Measurements from ENCODE around the gene PMFBP1.
"Not testable (repeated sequence)": the region's sequence is repeated elsewhere in the genome, so short reads cannot be mapped to it uniquely, and the experiment has no call there.

The PMFBP1 gene

GRCh38 chr16:72105978-72106377 lies 66.0 kb downstream of the PMFBP1 start:
- no peak for DNase-seq (ENCODE audit: low spot score)

- DNase-seq (ENCODE audit: low spot score) = no peak
Observed at GRCh38 chr16:72104905-72105304, 67.0 kb downstream of the PMFBP1 start.

- no peak for DNase-seq (ENCODE audit: low spot score)
Observed at GRCh38 chr16:72101195-72101594, 70.8 kb downstream of the PMFBP1 start.

- DNase-seq (ENCODE audit: low spot score) = peak; percentile 59
Observed at GRCh38 chr16:72099377-72099818, 72.6 kb downstream of the PMFBP1 start.

- DNase-seq (ENCODE audit: low spot score) = no peak
Observed at GRCh38 chr16:72098936-72099335, 73.0 kb downstream of the PMFBP1 start.

- no peak for DNase-seq (ENCODE audit: low spot score)
Observed at GRCh38 chr16:72094266-72094610, 77.7 kb downstream of the PMFBP1 start.

- peak; percentile 96 for DNase-seq (ENCODE audit: low spot score)
Observed at GRCh38 chr16:72093448-72094265, 78.3 kb downstream of the PMFBP1 start, which contains the start of the genes DHX38 and TXNL4B. TSS of gene DHX38 (plus strand) at chr16:72093847. CDS start at chr16:72096158, 2,311 bp downstream. TSS of gene TXNL4B (minus strand) at chr16:72093620. CDS start at chr16:72090749, 2,871 bp downstream.

GRCh38 chr16:72092832-72093447 lies 79.0 kb downstream of the PMFBP1 start:
- DNase-seq (ENCODE audit: low spot score) = peak; percentile 51

GRCh38 chr16:72091217-72091616 lies 80.7 kb downstream of the PMFBP1 start:
- no peak for DNase-seq (ENCODE audit: low spot score)

- DNase-seq (ENCODE audit: low spot score) = no peak
Observed at GRCh38 chr16:72085002-72085401, 87.0 kb downstream of the PMFBP1 start.

- no peak for DNase-seq (ENCODE audit: low spot score)
Observed at GRCh38 chr16:72084445-72084844, 87.5 kb downstream of the PMFBP1 start.

GRCh38 chr16:72083778-72084404 lies 88.1 kb downstream of the PMFBP1 start:
- DNase-seq (ENCODE audit: low spot score) = no peak

GRCh38 chr16:72076991-72077706 lies 94.8 kb downstream of the PMFBP1 start:
- DNase-seq (ENCODE audit: low spot score) = not testable (repeated sequence)

- not testable (repeated sequence) for DNase-seq (ENCODE audit: low spot score)
Observed at GRCh38 chr16:72075067-72075466, 96.9 kb downstream of the PMFBP1 start.

GRCh38 chr16:72073560-72074230 lies 98.3 kb downstream of the PMFBP1 start:
- no peak for DNase-seq (ENCODE audit: low spot score)

GRCh38 chr16:72072514-72073342 lies 99.2 kb downstream of the PMFBP1 start:
- DNase-seq (ENCODE audit: low spot score) = peak; percentile 56

Data from ecto neural progenitor cell (in vitro differentiated cells).